Epidermal melanocyte (primary cell): ENCODE measurements around the gene QRFP.

ENCODE experiments used
- DNase-seq: peaks from one replicate; pipeline ENCODE4 v3.0.0; 2011; ENCODE audit warnings: low spot score; ENCODE audit not compliant: insufficient read length

Gene QRFP, protein sequence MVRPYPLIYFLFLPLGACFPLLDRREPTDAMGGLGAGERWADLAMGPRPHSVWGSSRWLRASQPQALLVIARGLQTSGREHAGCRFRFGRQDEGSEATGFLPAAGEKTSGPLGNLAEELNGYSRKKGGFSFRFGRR

DNA sequence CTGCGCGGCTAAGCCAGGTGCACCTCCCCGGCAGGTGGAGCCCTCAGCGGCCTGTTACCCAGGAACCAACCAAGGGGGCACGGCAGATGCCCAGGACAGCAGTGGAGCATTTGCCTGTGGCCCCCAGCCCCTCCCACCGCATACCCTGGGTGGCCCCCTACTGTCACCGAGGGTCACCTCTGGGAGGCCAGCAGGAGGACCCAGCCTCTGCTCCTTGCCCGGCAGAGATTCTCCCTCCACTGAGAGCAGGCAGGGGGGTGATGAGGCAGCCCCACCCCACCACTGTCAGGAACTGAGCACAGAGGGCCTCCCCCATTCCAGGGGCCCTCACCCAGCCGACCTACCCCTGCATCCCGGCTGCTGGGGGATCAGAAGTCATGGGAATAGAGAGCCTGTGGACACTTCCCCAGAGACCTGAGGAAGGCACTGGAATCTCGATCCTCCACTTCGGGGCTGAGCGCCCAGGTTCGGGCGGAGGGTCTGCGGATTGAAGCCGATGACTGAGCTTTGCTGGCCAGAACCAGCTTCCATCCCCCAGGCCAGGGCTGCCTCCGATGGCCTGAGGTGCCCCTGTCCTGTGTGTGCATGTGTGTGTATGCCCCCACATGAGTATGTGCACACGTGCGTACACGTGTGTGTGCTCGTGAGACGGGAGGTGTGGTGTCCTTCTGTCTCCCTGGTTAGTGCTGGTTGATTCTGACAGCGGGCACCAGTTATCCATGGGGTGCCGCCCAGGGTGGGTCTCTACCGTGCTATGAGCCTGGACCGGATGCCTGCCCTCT is at the start of gene QRFP:
TSS of gene QRFP (minus strand) at position 580 of the 782 bp plus-strand sequence. CDS start 2,974 bp downstream, outside the sequence.
- DNase-seq, result no peak

DNA sequence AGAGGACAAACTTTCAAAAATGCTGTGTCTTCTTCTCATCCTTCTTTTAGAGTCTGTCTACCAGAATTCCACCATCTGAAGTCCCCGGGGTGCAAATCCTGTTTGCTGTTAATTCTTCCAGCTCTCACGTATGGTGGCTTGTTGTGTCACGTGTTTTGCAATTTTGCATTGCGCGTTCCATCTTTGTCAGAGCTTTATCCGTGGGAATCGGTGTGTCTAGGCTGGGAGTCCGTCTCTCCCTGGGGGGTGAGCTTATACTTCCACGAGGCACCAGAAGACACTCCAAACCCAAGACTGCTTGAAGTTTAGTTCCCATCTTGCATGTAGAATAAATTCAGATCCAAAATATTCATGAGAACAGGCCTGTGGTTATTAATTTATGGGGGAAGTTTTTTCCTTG is 48.6 kb upstream of the QRFP start:
- no peak for DNase-seq

GRCh38 chr9:130944510-130945058 is 48.0 kb upstream of the QRFP start:
- no peak for DNase-seq

DNA sequence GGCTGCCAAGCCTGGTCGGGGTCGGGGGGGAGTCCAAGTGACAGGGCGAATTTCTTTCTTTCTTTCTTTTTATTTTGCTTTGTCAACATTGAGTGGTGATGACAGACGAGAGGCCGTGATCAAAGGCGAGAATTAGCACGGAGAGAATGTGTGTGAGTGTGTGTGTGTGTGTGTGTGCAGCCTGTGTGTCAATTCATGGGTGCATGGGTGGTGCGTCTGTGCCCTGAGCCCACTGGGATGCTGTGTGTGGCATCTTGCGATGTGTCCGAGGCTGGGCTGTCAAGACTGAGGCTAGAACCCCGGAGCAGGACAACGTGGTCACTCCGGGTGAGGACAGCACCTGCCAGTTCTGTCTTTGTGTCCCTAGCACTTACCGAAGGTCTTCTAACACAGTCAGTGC is 47.2 kb upstream of the QRFP start:
- no peak for DNase-seq

- DNase-seq, result no peak
Measured at GRCh38 chr9:130943221-130943620, 46.6 kb upstream of the QRFP start.

GRCh38 chr9:130942679-130943078 is 46.1 kb upstream of the QRFP start:
- no peak for DNase-seq

DNA sequence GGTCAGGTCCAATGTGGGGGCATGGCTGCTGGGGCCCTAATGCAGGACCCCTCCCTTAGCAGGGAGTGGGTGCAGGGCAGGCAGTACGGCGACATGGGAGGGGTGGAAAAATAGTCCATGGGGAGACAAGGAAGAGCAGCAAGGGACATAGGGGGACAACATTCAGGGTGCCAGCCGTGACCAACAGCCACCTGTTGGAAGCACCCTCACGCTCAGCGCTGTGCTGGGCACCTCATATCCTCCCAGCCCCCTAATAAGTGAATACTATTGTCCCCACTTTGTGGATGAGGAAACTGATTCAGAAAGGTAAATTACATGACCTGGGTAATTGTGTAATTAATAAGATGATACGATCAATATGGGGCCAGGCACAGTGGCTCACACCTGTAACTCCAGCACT is 45.5 kb upstream of the QRFP start:
- DNase-seq, result no peak

- no peak for DNase-seq
Measured at GRCh38 chr9:130940693-130941576, 44.3 kb upstream of the QRFP start.

DNA sequence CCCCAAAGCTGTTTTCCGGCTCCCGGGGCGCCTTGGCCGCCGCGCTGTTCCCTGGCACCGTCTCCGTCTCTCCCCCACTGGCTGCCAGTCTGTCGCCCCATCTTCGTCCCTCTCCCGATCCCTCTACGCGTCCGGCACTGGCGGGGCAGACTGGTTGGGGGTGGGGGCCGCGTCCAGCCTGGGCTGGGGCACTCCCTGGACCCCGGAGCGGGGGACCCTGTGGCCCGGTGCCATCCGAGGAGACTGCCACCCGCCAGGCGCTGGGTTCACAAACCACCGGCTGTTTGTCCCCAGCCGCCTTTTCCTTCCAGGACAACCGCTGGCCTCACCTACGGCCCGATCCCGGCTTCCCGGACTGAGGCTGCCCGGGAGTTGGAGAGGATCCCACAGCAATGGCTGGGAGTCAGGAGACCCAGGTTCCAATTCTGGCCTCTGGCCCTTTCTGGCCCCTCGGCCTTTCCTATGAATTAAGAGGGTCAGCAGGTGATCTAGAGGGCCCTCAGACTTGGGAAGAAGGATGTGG is 43.5 kb upstream of the QRFP start:
- no peak for DNase-seq

- no peak for DNase-seq
Measured at GRCh38 chr9:130939405-130940026, 42.9 kb upstream of the QRFP start.

GRCh38 chr9:130938652-130939404 is 42.2 kb upstream of the QRFP start, which contains the start of gene FIBCD1:
TSS of gene FIBCD1 (minus strand) at chr9:130939247. CDS start at chr9:130938607, 640 bp downstream.
- DNase-seq, result no peak

DNA sequence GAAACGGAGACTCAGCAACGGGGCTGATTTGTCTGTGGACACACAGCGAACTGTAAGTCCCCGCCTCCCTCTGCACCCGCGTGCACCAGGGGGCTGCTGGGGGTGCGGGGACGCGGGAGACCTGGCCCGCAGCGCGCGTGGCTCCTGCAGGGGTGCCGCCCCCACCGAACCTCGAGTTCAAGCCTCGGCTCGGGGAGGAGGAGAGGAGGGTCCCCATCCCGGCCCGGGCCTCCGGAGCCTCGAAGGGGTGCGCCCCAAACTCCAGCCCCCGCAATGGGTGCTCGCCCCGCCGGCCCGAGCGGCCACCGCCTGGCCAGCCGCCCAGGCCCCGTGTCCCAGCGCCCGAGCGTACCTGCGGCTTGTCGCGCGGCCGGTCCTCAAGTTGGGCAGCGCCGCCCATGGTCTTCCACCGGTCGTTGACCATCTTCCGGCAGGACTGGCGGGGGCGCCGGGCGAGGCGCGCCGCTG is 41.6 kb upstream of the QRFP start:
- DNase-seq, result no peak

DNA sequence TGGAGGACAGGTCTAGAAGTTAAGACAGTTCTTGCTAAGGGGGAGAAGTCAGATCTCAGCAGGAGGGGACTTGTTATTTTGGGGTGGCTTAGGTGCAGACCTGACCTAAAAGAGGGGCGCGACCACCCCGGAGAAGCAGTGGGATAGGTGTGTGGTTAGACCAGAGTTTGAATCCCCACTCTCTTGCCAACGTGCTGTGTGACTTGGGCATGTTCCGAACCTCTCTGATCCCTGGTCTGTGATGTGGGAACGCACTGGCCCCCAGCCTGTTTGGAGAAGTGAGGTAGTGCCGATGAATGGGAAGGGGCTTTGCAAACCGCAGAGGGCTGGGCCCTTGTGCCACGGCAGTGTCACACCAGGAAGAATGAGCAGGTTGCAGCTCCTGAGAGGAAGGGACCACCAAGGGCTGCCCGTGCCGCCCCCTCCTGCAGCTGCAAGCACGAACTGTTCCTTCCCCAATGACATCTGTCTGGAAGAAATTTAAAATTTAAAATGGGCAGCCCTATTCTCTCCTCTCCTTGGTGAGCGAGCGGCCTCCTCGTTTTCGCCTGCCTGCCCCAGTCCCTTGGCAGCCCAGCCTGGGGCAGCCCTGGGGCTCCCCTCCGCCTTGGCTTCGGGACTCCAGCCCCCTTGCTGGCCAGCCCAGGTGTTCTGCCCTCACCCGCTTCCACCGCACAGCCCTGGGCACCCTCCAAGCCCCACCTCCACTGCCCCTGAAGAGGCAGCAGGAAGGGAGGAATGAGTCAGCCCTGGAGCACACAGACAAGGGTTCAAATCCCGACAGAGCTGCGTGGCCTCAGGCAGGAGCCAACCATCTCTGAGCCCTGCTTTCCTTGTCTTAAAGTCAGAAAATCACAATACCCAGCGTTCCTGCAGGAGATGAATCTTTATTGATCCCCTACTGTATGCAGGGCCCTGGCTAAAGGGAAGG is 40.8 kb upstream of the QRFP start:
- DNase-seq, result no peak

DNA sequence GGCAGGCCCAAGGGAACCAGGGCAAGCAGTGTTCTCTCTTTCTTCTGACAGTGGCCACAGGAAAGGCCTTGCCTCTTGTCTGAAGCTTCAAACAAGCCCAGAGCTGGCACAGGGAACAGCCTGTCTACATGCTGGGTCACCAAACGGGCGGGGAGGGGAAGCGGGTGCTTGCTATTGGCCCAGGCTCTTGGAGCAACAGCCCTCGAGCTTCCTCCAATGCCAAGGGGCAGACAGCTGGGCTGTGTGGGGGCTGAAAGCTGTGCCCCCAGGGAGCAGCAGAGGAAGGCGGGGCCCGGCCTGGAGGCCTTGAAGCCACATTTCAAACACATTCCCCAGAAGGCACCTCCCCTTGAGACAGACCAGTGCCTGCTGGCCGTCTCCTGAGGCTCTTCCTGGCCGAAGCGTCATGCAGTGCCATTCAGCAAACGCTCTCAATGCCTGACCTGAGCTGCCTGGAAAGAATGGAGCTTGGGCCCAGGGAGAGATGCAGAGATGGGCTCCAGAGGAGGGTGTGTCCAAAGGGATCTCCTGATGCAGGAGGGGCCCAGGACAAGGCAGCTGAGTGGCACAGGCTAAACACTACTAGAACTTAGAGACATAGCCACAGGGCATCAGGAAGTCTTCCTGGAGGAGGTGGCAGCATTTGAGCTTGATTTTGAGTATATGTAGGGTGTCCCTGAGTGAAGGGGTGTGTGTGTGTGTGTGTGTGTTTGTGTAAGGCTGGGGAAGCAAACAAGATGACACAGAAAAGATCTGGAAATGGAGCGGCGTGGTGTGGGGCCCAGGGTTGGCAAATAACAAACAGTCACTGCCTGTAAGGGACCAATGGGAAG is 39.9 kb upstream of the QRFP start:
- DNase-seq, result peak; percentile 75

GRCh38 chr9:130935648-130936271 is 39.1 kb upstream of the QRFP start:
- no peak for DNase-seq

- DNase-seq, result no peak
Measured at GRCh38 chr9:130934702-130935647, 38.4 kb upstream of the QRFP start.

DNA sequence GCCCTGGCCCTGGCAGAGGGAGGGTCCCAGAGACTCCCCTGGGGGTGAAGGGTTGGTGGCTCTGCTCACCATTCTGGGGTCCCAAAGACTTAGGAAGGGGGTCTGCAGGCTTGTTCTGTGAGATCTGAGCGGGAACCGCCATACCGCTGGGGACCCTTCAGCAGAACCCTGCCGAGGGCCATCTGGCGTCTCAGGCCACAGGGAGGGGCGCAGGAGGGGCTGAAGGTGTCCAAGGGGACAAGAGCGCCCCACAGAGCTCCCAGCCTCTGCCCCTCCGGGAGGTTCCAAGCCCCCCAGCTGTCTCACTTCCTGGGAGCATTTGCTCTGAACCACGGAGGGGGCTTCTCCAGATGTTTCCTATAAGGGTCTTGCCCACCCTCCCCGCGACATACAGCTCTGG is 37.6 kb upstream of the QRFP start:
- DNase-seq, result no peak
